Sigmoid colon (tissue), 7 donors: Measurements from ENCODE around the gene PHC2. TPM values are rescaled to one million over a fixed set of nuclear protein-coding genes. Genes with fewer than 3 reads are reported as not detected.
"Not testable (repeated sequence)": the region's sequence is repeated elsewhere in the genome, so short reads cannot be mapped to it uniquely, and the experiment has no call there.

Experiments
- DNase-seq: peaks from one replicate; pipeline ENCODE4 v3.0.0-alpha.2; 2019
- H3K27ac ChIP-seq, 4 donors: fragments of 200-600 bp; sonication (generic); one replicate each; pipeline ENCODE4 v1.5.1; 2016 to 2019; ENCODE audit warnings: mild to moderate bottlenecking in 1 of 4
- H3K27me3 ChIP-seq, 3 donors: fragments of 200-600 bp; sonication (generic); one replicate each; pipeline ENCODE4 v1.5.1; 2019; ENCODE audit warnings: mild to moderate bottlenecking in 1 of 3
- H3K36me3 ChIP-seq, 4 donors: fragments of 200-600 bp; sonication (generic); one replicate each; pipeline ENCODE4 v1.5.1; 2016 to 2019
- H3K4me1 ChIP-seq, 4 donors: fragments of 200-600 bp; sonication (generic); one replicate each; pipeline ENCODE4 v1.5.1; 2017 to 2019
- H3K4me3 ChIP-seq, 4 donors: fragments of 200-600 bp; sonication (generic); one replicate each; pipeline ENCODE4 v1.5.1; 2017 to 2019; ENCODE audit warnings: mild to moderate bottlenecking in 2 of 4, moderate library complexity in 1 of 4
- H3K9me3 ChIP-seq, 4 donors: fragments of 200-600 bp in 3 of 4; sonication (generic) in 3 of 4; one replicate each; pipeline versions ENCODE4 v1.5.1 to v1.6.1; 2013 to 2019
- CTCF ChIP-seq, 4 experiments: fragments of 450-650 bp in 3 of 4; fragments of 200-600 bp in 1 of 4; IDR thresholded peaks; one replicate each; pipeline ENCODE4 v1.5.1; 2016 to 2019; ENCODE audit warnings: antibody characterized with exemption in 4 of 4, mild to moderate bottlenecking in 3 of 4, moderate library complexity in 2 of 4
- EP300 ChIP-seq, 4 donors: sonication (generic); formaldehyde crosslinking; IDR thresholded peaks; one replicate each; pipeline ENCODE4 v1.6.1; 2017; ENCODE audit warnings: antibody characterized with exemption in 4 of 4
- POLR2A ChIP-seq, 2 donors: fragments of 450-650 bp; IDR thresholded peaks; one replicate each; pipeline ENCODE4 v1.6.1; 2016; ENCODE audit warnings: antibody characterized with exemption in 2 of 2, mild to moderate bottlenecking in 2 of 2, moderate library complexity in 2 of 2
- POLR2AphosphoS5 ChIP-seq, 4 donors: sonication (generic); formaldehyde crosslinking; IDR thresholded peaks; one replicate each; pipeline ENCODE4 v1.6.1; 2017; ENCODE audit warnings: antibody characterized with exemption in 4 of 4
- WGBS, 2 donors: extraction: QIAGEN DNeasy Blood & Tissue Kit; methylation state at CpG; one replicate each; pipeline ENCODE4 v1.1.7; 2013; 5-methylcytosine and 5-hydroxymethylcytosine counted together
- intact Hi-C: fragments of 100-400 bp; cut with DNase I; formaldehyde crosslinking; loops from one replicate; pipeline ENCODE4 v1.15.1; 2023
- polyA plus RNA-seq, 3 donors: library from polyadenylated mRNA; stranded (reverse); fragments of 200-250 nt; gene quantifications; one replicate each; pipeline ENCODE4 v1.2.3, GENCODE V29; 2013
- total RNA-seq, 4 donors: library from RNA; depleted of rRNA; stranded (reverse); fragments of >200 nt; gene quantifications; one replicate each; pipeline ENCODE4 v1.1.0, GENCODE V29; 2016
- donor health status: healthy with polysubstance abuse.
- donor health status: Bipolar disorder and iron deficiency.
- donor health status: healthy.

PHC2 gene
- total and polyA plus RNA-seq, 7 donors = 56.2 to 199 (median 96.3) TPM

- Histone ChIP-seq H3K36me3 (no peaks in the 10 kb centered on the region), H3K27ac (no peak overlapping the region), H3K9me3 (no peaks in the 10 kb centered on the region), H3K4me3 (no peak overlapping the region), H3K4me1 (peaks cover 0 to 13% (median 11%) of the 10 kb centered on the region in 4 donors), H3K27me3 (peaks cover 3 to 9% (median 6%) of the 10 kb centered on the region in 3 donors)
- TF ChIP-seq CTCF (IDR thresholded peaks at IDR 0.05) = no peak
- TF ChIP-seq POLR2AphosphoS5 (IDR thresholded peaks at IDR 0.05) = no peak
- TF ChIP-seq POLR2A (IDR thresholded peaks at IDR 0.05) = no peak
- no peak for TF ChIP-seq EP300 (IDR thresholded peaks at IDR 0.05)
- DNase-seq = no peak
- 67 to 93% methylated on average over 8 of the region's 8 CpGs for WGBS, 2 donors
- intact Hi-C loops = no loop called here
Observed at GRCh38 chr1:33310702-33311101, 120.2 kb downstream of the PHC2 start.

GRCh38 chr1:33309351-33309750, 121.5 kb downstream of the PHC2 start:
- H3K9me3 ChIP-seq, H3K27ac ChIP-seq, DNase-seq, H3K27me3 ChIP-seq, H3K4me3 ChIP-seq, H3K36me3 ChIP-seq, intact Hi-C loops: not testable (repeated sequence)
- WGBS, 2 donors = 93 to 94% methylated on average over 32 of the region's 32 CpGs
- peaks cover 0 to 13% (median 11%) of the 10 kb centered on the region in 4 donors for H3K4me1 ChIP-seq

GRCh38 chr1:33307494-33307864, 123.4 kb downstream of the PHC2 start:
- WGBS, 2 donors = 71 to 88% methylated on average over 5 of the region's 5 CpGs
- Histone ChIP-seq H3K27me3 (peaks cover 3 to 9% (median 6%) of the 10 kb centered on the region in 3 donors), H3K36me3 (no peaks in the 10 kb centered on the region), H3K27ac (no peak overlapping the region), H3K9me3 (no peaks in the 10 kb centered on the region), H3K4me3 (peak overlapping the region in 1 of 4 donors; percentile 37), H3K4me1 (peaks cover 0 to 13% (median 11%) of the 10 kb centered on the region in 4 donors)
- DNase-seq = no peak
- TF ChIP-seq EP300 (IDR thresholded peaks at IDR 0.05) (no peak), POLR2AphosphoS5 (IDR thresholded peaks at IDR 0.05) (no peak), POLR2A (IDR thresholded peaks at IDR 0.05) (no peak), CTCF (IDR thresholded peaks at IDR 0.05) (no peak)
- intact Hi-C loops = no loop called here

- no peaks in the 10 kb centered on the region for H3K36me3 ChIP-seq
- TF ChIP-seq CTCF (IDR thresholded peaks at IDR 0.05) (no peak), POLR2AphosphoS5 (IDR thresholded peaks at IDR 0.05) (peak in 1 of 4 donors; percentile 15)
- DNase-seq = no peak
- peaks cover 0 to 13% (median 11%) of the 10 kb centered on the region in 4 donors for H3K4me1 ChIP-seq
- 18 to 25% methylated on average over 113 of the region's 113 CpGs for WGBS, 2 donors
- intact Hi-C loops = no loop called here
- no peaks in the 10 kb centered on the region for H3K9me3 ChIP-seq
- peak overlapping the region in 3 of 4 donors; percentile 30 to 49 (median 37) for H3K4me3 ChIP-seq
- H3K27ac ChIP-seq = no peak overlapping the region
- peaks cover 3 to 9% (median 6%) of the 10 kb centered on the region in 3 donors for H3K27me3 ChIP-seq
Observed at GRCh38 chr1:33306653-33307493, 124.0 kb downstream of the PHC2 start.

- no peak for DNase-seq
- no peak overlapping the region for H3K27ac ChIP-seq
- peak overlapping the region in 3 of 4 donors; percentile 30 to 49 (median 37) for H3K4me3 ChIP-seq
Observed at GRCh38 chr1:33305816-33306652, 124.9 kb downstream of the PHC2 start.

More at GRCh38 chr1:33305816-33306652, 124.9 kb downstream of the PHC2 start:
- Histone ChIP-seq H3K36me3 (no peaks in the 10 kb centered on the region), H3K9me3 (no peaks in the 10 kb centered on the region), H3K4me1 (peaks cover 0 to 20% (median 19%) of the 10 kb centered on the region in 4 donors), H3K27me3 (peaks cover 3 to 9% (median 6%) of the 10 kb centered on the region in 3 donors)
- intact Hi-C loops = no loop called here
- no peak for TF ChIP-seq POLR2A (IDR thresholded peaks at IDR 0.05)
- no peak for TF ChIP-seq POLR2AphosphoS5 (IDR thresholded peaks at IDR 0.05)
- no peak for TF ChIP-seq CTCF (IDR thresholded peaks at IDR 0.05)
- TF ChIP-seq EP300 (IDR thresholded peaks at IDR 0.05) = no peak
- 51 to 58% methylated on average over 20 of the region's 20 CpGs for WGBS, 2 donors
